Left forelimb (tissue), 1 donor: ENCODE results near the gene ACTL6B.

Experiments
- DNase-seq: peaks from one replicate; pipeline ENCODE4 v3.0.0-alpha.2; 2018; ENCODE audit warnings: low spot score

The ACTL6B gene

DNA sequence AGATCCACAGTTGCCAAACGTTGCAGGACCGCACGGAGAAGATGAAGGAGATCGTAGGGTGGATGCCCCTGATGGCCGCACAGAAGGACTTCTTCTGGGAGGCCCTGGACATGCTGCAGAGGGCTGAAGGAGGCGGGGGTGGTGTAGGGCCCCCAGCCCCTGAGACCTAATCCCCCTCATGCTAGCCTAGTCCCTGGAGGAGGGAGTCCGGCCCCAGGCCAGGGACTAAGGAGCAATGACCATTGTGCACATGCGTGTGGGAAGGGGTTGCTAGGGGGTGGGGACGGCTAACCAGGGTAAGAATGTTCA, 55.6 kb downstream of the ACTL6B start:
- DNase-seq, result no peak

DNA sequence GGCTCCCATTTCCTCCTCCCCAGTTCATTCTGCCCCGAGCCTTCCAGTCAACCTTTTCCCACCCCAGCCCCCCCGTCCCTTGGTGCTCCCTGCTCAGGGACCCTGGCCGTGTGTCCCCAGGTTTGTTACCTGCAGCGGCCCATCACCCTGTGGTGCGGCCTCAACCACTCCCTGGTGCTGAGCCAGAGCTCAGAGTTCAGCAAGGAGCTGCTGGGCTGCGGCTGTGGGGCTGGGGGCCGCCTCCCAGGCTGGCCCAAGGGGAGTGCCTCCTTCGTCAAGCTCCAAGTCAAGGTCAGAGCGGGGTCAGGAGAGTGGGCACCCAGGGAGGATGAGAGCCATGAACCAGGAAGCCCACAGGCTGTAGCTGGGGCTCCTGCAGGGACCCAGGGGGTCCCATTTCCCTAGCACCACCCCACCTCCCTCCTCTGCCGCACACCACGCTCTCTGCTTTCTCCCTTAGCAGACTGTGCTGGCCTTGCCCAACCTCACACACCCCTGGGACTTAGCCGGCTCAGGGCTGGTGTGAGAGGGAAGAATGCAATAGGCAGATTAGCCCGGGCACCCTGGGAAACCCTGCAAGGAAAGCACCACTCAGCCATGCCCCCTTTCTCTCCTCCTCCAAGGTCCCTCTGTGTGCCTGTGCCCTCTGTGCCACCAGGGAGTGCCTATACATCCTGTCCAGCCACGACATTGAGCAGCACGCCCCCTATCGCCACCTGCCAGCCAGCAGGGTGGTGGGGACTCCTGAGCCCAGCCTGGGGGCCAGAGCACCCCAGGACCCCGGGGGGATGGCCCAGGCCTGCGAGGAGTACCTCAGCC, 56.1 kb downstream of the ACTL6B start:
- DNase-seq, result no peak

DNA sequence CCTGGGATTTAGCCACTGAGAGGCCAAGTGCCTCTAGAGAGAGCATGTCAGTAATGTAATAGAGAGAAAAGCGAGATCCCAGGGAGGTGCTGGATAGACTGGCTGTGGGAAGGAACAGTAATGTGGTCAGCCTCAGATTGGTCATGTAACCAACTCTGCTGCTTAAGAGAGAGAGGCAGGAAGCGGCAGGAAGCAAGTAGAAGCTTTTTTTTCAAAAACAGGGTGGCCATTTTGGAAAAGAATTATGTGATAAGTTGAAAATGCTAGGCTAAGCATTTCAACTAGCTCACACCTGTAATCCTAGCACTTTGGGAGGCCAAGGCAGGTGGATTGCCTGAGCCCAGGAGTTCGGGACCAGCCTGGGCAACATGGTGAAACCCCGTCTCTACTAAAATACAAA, 57.8 kb downstream of the ACTL6B start:
- DNase-seq, result no peak

DNA sequence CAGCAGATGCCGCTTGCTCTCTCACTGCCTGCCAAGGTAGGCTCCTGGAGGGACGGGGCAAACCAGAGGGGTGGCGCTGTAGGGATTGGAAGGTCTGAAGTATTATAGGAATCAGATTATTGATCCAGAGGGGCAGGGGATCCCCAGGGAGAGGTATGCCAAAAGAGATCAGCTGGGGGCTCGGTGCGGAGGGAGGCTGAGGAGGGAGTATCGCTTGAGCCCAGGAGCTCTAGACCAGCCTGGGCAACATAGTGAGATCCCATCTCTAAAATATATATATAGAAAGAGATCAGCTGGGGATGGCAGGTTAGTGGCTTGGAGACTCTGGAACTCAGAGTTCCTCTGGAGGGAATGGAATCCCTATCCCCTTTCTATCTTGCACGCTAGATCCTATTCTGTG, 61.1 kb downstream of the ACTL6B start:
- DNase-seq, result no peak
